HEK293T (cell line): Measurements from ENCODE around the gene RHOB.
"Not testable (repeated sequence)": the region's sequence is repeated elsewhere in the genome, so short reads cannot be mapped to it uniquely, and the experiment has no call there.

Experiments used
- CTCF ChIA-PET: fragments of 350-600 bp; formaldehyde crosslinking; extraction: SDS; loops from one replicate; lab custom pipeline; 2021; ENCODE audit warnings: antibody characterized with exemption, inconsistent platforms; lab: Yijun Ruan, JAX
- POLR2A ChIA-PET: fragments of 350-600 bp; formaldehyde crosslinking; extraction: SDS; loops from one replicate; lab custom pipeline; 2020; ENCODE audit warnings: antibody characterized with exemption, inconsistent platforms; lab: Yijun Ruan, JAX
- DNase-seq: peaks from one replicate; pipeline ENCODE4 v3.0.0; 2012; ENCODE audit warnings: mixed read lengths; ENCODE audit errors: extremely low spot score
- ARNT ChIP-seq: fragments of 450-650 bp; IDR thresholded peaks from 2 replicates; pipeline ENCODE4 v1.6.1; 2017; ENCODE audit warnings: mild to moderate bottlenecking
- BHLHE40 ChIP-seq: fragments of 450-650 bp; IDR thresholded peaks from 2 replicates; pipeline ENCODE4 v1.6.1; 2016; ENCODE audit warnings: mild to moderate bottlenecking, moderate library complexity, borderline replicate concordance
- CTBP1 ChIP-seq: fragments of 450-650 bp; IDR thresholded peaks from 2 replicates; pipeline ENCODE4 v1.6.1; 2016; ENCODE audit warnings: borderline replicate concordance
- ELF4 ChIP-seq: fragments of 450-650 bp; IDR thresholded peaks from 2 replicates; pipeline ENCODE4 v1.6.1; 2017; ENCODE audit warnings: antibody characterized with exemption
- FOXA1 ChIP-seq: fragments of 450-650 bp; IDR thresholded peaks from 2 replicates; pipeline ENCODE4 v1.6.1; 2016; ENCODE audit warnings: mild to moderate bottlenecking
- FOXK2 ChIP-seq: fragments of 450-650 bp; IDR thresholded peaks from 2 replicates; pipeline ENCODE4 v1.6.1; 2016; ENCODE audit warnings: mild to moderate bottlenecking
- FOXM1 ChIP-seq: fragments of 450-650 bp; IDR thresholded peaks from 2 replicates; pipeline ENCODE4 v1.6.1; 2017; ENCODE audit warnings: mild to moderate bottlenecking, borderline replicate concordance
- HDGF ChIP-seq: fragments of 450-650 bp; IDR thresholded peaks from 2 replicates; pipeline ENCODE4 v1.6.1; 2017; ENCODE audit warnings: antibody characterized with exemption, borderline replicate concordance
- L3MBTL2 ChIP-seq: fragments of 450-650 bp; conservative IDR thresholded peaks from 2 replicates; pipeline ENCODE4 v1.6.1; 2016; ENCODE audit warnings: mild to moderate bottlenecking
- LEF1 ChIP-seq: fragments of 450-650 bp; IDR thresholded peaks from 2 replicates; pipeline ENCODE4 v1.6.1; 2017; ENCODE audit warnings: mild to moderate bottlenecking, borderline replicate concordance
- NFRKB ChIP-seq: fragments of 450-650 bp; IDR thresholded peaks from 2 replicates; pipeline ENCODE4 v1.6.1; 2016; ENCODE audit warnings: mild to moderate bottlenecking, moderate library complexity
- SP1 ChIP-seq: fragments of 450-650 bp; IDR thresholded peaks from 2 replicates; pipeline ENCODE4 v1.6.1; 2017
- SUZ12 ChIP-seq: fragments of 450-650 bp; IDR thresholded peaks from 2 replicates; pipeline ENCODE4 v1.6.1; 2016; ENCODE audit warnings: mild to moderate bottlenecking
- TARDBP ChIP-seq: fragments of 450-650 bp; IDR thresholded peaks from 2 replicates; pipeline ENCODE4 v1.6.1; 2016
- ZNF384 ChIP-seq: fragments of 450-650 bp; IDR thresholded peaks from 2 replicates; pipeline ENCODE4 v1.6.1; 2016
- TF ChIP-seq, protein P1 (sequence below): fragments of 450-650 bp; IDR thresholded peaks from 2 replicates; pipeline ENCODE4 v1.6.1; 2016

The RHOB gene

DNA sequence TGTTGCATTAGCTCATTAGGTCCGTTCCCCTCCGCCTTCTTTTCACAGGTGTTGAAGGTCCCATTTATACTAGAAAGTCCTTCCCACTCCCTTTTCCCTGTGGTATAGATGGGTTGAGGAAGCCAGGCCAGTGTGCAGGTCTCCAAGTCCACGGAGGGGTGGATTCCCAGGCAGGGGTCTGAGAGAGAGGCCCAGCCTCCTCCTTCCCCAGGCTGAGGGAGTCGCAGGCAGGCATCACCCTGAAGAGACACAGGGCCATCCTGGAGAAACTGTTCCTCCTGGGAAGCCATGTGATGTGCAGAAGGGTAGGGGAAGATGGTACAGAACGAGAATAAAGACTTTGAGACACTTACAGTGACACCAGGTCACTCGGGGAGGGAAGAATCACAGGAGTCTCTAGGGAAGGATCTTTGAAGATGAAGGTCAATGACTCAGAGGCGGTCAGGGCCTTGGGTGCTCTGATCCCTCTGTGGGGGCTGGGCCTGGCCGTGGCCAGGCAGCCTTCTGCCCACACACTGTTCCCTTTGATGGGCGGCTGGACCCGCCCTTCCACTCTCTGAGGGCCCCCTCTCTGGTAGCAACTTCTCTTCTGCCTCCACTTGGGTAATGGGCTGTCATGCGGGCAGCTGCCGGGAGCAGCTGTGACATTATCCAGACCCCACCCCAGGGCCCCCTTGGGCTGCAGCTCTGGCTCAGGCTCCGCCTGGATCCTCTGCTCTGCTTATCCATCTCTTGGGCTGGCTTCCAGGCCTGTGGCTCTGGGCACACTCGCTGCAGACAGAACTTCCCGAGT lies 45.1 kb downstream of the RHOB start:
- POLR2A ChIA-PET = interaction anchor here (2.0 kb wide), 1 partner anchor 45 kb away, joined by 4 read pairs; the partner anchor contains the start of gene RHOB
- DNase-seq = no peak
- CTCF ChIA-PET = no interaction called here

DNA sequence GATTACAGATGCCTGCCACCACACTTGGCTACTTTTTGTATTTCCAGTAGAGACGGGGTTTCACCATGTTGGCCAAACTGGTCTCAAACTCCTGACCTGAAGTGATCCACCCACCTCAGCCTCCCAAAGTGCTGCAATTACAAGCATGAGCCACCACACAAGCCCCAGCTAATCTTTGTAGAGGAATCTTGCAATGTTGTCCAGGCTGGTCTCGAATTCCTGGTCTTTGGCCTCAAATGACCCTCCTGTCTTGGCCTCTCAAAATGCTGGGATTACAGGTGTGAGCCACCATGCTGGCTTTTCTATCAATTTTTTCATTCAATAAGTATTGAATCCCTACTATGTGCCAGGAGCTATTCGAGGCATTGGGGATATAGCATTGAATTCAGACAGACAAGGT lies 46.2 kb downstream of the RHOB start:
- POLR2A ChIA-PET = interaction anchor here (2.0 kb wide), 1 partner anchor 46 kb away, joined by 4 read pairs; the partner anchor contains the start of gene RHOB
- CTCF ChIA-PET = not testable (repeated sequence)

More for the DNA sequence above, 45.1 kb downstream of the RHOB start:
- no peak for TF ChIP-seq TARDBP

DNA sequence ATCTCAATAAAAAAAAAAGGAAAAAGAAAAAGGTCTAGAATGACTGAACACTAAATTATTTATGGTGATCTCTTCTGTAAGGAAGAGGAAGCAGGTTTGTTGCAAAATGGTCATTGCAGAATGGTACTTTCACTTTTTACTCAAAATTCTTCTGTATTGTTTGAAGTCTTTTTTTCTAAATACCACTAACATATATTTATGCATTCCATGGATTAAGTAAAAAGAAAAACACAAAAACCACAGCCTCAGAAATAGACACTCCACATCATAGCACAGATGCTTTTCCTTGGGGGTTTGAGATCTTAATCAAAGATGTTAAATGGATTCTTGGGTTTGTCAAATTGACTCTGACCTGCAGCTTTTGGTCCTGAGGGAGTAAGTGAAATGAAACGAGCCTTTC lies 47.4 kb downstream of the RHOB start:
- CTCF ChIA-PET = no interaction called here
- TF ChIP-seq ZNF384 = no peak
- TF ChIP-seq FOXK2 = no peak
- TF ChIP-seq FOXM1 = no peak
- TF ChIP-seq LEF1 = no peak
- TF ChIP-seq, protein P1, sequence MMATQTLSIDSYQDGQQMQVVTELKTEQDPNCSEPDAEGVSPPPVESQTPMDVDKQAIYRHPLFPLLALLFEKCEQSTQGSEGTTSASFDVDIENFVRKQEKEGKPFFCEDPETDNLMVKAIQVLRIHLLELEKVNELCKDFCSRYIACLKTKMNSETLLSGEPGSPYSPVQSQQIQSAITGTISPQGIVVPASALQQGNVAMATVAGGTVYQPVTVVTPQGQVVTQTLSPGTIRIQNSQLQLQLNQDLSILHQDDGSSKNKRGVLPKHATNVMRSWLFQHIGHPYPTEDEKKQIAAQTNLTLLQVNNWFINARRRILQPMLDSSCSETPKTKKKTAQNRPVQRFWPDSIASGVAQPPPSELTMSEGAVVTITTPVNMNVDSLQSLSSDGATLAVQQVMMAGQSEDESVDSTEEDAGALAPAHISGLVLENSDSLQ = no peak
- TF ChIP-seq SUZ12 = no peak
- TF ChIP-seq FOXA1 = no peak
- no peak for TF ChIP-seq ELF4
- TF ChIP-seq L3MBTL2 = no peak
- no peak for TF ChIP-seq ARNT
- no peak for TF ChIP-seq TARDBP
- TF ChIP-seq BHLHE40 = no peak
- no peak for TF ChIP-seq HDGF
- no peak for TF ChIP-seq NFRKB
- no peak for TF ChIP-seq SP1
- no peak for TF ChIP-seq CTBP1
- DNase-seq = no peak
- POLR2A ChIA-PET = interaction anchor here (3.7 kb wide), 1 partner anchor 47 kb away, joined by 16 read pairs; the partner anchor contains the start of gene RHOB

More for the DNA sequence above, 46.2 kb downstream of the RHOB start:
- DNase-seq = not testable (repeated sequence)

DNA sequence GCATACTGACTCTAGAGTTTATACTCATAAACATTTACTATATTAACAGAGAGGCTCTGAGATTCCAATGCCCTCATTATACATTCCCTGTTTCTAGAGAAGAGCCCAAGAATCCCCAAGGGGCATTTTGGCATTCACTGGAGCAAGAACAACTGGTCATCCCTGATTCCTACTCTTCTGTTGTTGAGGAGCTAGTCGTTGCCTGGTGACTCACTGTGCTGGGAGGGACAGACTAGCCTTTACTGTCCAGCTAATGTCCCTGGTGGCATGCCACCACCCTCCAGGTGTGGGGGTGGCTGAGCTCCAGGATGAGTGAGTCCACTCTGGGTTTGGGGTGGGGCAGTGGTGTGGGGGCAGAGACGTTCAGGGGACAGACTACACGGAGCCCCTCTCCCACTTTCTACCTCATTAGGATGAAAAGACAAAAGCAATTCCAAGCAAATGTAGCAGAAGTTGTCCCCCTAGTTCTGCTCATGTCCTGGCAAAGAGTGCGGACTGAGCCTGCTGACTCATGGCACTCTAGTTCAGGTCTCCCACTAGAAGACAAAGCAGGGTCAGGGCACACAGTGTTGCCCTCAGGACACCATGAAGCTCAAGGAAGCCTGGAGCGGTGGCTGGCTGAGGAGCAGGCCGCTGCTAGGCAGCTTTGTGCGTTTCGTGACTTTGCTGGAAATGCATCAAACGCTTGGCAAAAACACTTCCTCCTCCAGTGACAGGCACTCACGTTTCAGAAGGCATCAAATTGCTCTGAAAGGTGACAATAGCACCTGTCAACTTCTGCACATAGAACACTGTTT lies 49.4 kb downstream of the RHOB start:
- POLR2A ChIA-PET = interaction anchor here (0.6 to 3.7 kb wide), 3 partner anchors 14 to 49 kb away, joined by 3 to 16 read pairs (median 3); partner anchors contain the start of gene RHOB
- CTCF ChIA-PET = interaction anchor here (1.1 kb wide), 1 partner anchor 146 kb away, joined by 3 read pairs; no protein-coding TSS in a partner anchor
- TF ChIP-seq SUZ12 (no peak), ZNF384 (no peak), FOXA1 (no peak), ELF4 (no peak), CTBP1 (no peak), TARDBP (no peak), ARNT (no peak), LEF1 (no peak), L3MBTL2 (no peak), NFRKB (no peak), FOXK2 (no peak), FOXM1 (no peak), SP1 (no peak), BHLHE40 (no peak), HDGF (no peak)
- TF ChIP-seq, protein P1 = no peak
- no peak for DNase-seq

DNA sequence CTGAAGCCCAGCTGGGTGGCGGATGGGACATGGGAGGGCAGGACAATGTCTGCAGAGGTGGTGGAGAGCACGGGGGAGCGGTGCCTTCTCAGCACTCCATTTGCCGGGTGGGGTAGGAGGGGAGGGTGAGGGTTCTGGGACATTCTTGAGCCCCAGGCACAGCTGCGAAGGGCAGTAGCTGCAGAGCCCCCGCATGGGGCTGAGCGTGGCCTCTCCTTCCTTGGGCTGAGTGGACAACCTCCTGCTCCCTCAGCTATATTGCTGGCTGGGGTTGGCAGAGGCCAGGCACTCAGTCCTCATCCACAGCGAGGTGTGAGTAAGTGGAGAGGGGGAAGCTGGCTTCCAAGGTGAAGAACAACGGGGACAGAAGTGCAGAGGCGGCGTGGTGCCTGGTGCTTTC lies 50.1 kb downstream of the RHOB start:
- DNase-seq = no peak
- TF ChIP-seq ARNT (no peak), TARDBP (no peak), FOXM1 (no peak), ZNF384 (no peak), SUZ12 (no peak), CTBP1 (no peak)
- POLR2A ChIA-PET = interaction anchor here (1.1 to 3.7 kb wide), 2 partner anchors 47 to 50 kb away, joined by 3 to 16 read pairs; partner anchors contain the start of gene RHOB
- CTCF ChIA-PET = no interaction called here
